ENCODE results near the gene NAA60. TPM values are rescaled to one million over a fixed set of nuclear protein-coding genes. Genes with fewer than 3 reads are reported as not detected.

Gene NAA60
- total RNA-seq (ENCODE audit: unreplicated experiment), result 75.5 TPM
- long read RNA-seq, transcript NAA60-229 (7 exons, 2,531 nt), result major isoform, 12 of 36 reads
- long read RNA-seq, transcript NAA60-203 (7 exons, 2,619 nt), result minor isoform, 6 of 36 reads
- long read RNA-seq, partial matches to known transcripts, result 5 of 36 reads
- long read RNA-seq, other reads (novel, unspliced or antisense), result 4 of 36 reads

- TF ChIP-seq CTCF (IDR thresholded peaks at IDR 0.05; ENCODE audit: unreplicated experiment), result no peak
- Mint-ChIP-seq H3K36me3 (ENCODE audit: low read depth, unreplicated experiment) (peaks cover 32% of the 10 kb centered on the region), H3K9me3 (ENCODE audit: unreplicated experiment) (no peaks in the 10 kb centered on the region), H3K27ac (ENCODE audit: unreplicated experiment) (peak within 1 kb of the TSS; percentile 98), H3K4me1 (ENCODE audit: unreplicated experiment) (peaks cover 9% of the 10 kb centered on the region), H3K27me3 (ENCODE audit: unreplicated experiment) (peaks cover 17% of the 10 kb centered on the region), H3K4me3 (ENCODE audit: unreplicated experiment) (peak within 1 kb of the TSS; percentile 98)
- peak; percentile 66 for DNase-seq (ENCODE audit: low spot score)
These were observed at the start of gene NAA60, which contains the start of gene ZNF597 for GRCh38 chr16:3443108-3444031. NAA60 (plus strand) TSS chr16:3443680; CDS start chr16:3476228, 32,548 bp downstream. ZNF597 (minus strand) TSS chr16:3443504; CDS start chr16:3443153, 351 bp downstream.

- Mint-ChIP-seq H3K4me3 (ENCODE audit: unreplicated experiment) (peak overlapping the region; percentile 96), H3K27me3 (ENCODE audit: unreplicated experiment) (peaks cover 9% of the 10 kb centered on the region), H3K4me1 (ENCODE audit: unreplicated experiment) (peaks cover 20% of the 10 kb centered on the region), H3K9me3 (ENCODE audit: unreplicated experiment) (peaks cover 6% of the 10 kb centered on the region), H3K36me3 (ENCODE audit: low read depth, unreplicated experiment) (peaks cover 67% of the 10 kb centered on the region), H3K27ac (ENCODE audit: unreplicated experiment) (peak overlapping the region; percentile 79)
- DNase-seq (ENCODE audit: low spot score), result no peak
- no peak for TF ChIP-seq CTCF (IDR thresholded peaks at IDR 0.05; ENCODE audit: unreplicated experiment)
These were observed 43.1 kb upstream of the NAA60 start for GRCh38 chr16:3400446-3400778.

GRCh38 chr16:3400779-3401688, 42.4 kb upstream of the NAA60 start, which contains the start of the genes ZNF174 and ZSCAN32:
ZNF174 (plus strand) TSS chr16:3401215; CDS start chr16:3402005, 790 bp downstream.
ZSCAN32 (minus strand) TSS chr16:3401004; CDS start chr16:3397557, 3,447 bp downstream.
- H3K27ac Mint-ChIP-seq (ENCODE audit: unreplicated experiment), result peak within 1 kb of the TSS; percentile 79
- DNase-seq (ENCODE audit: low spot score), result peak; percentile 97
- peaks cover 6% of the 10 kb centered on the region for H3K9me3 Mint-ChIP-seq (ENCODE audit: unreplicated experiment)
- H3K4me3 Mint-ChIP-seq (ENCODE audit: unreplicated experiment), result peak within 1 kb of the TSS; percentile 97
- peaks cover 70% of the 10 kb centered on the region for H3K36me3 Mint-ChIP-seq (ENCODE audit: low read depth, unreplicated experiment)
- TF ChIP-seq CTCF (IDR thresholded peaks at IDR 0.05; ENCODE audit: unreplicated experiment), result no peak
- peaks cover 8% of the 10 kb centered on the region for H3K27me3 Mint-ChIP-seq (ENCODE audit: unreplicated experiment)
- H3K4me1 Mint-ChIP-seq (ENCODE audit: unreplicated experiment), result peaks cover 20% of the 10 kb centered on the region

DNA sequence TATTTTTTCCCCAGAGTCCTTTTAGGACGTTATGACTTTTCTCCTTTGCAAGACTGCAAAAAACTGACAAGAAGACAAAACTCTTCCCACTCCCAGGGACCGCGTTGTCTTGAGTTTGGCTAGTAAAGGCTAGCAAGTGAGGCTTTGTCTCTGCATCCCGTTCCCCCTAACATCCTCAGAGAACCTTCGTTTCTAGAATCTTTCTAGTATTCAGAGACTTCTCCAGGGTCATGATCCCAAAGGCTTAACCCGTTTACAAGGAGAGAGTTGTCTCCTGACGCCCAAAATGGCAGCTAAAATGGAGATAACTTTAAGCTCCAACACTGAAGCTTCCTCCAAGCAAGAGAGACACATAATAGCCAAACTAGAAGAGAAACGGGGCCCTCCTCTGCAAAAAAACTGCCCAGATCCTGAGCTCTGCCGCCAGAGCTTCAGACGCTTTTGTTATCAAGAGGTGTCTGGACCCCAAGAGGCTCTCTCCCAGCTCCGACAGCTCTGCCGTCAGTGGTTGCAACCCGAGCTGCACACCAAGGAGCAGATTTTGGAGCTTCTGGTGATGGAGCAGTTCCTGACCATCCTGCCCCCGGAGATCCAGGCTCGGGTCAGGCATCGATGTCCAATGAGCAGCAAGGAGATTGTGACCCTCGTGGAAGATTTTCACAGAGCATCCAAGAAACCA, 41.6 kb upstream of the NAA60 start:
- Mint-ChIP-seq H3K4me3 (ENCODE audit: unreplicated experiment) (peak overlapping the region; percentile 97), H3K9me3 (ENCODE audit: unreplicated experiment) (peaks cover 6% of the 10 kb centered on the region), H3K27me3 (ENCODE audit: unreplicated experiment) (peaks cover 8% of the 10 kb centered on the region), H3K27ac (ENCODE audit: unreplicated experiment) (peak overlapping the region; percentile 78), H3K4me1 (ENCODE audit: unreplicated experiment) (peaks cover 16% of the 10 kb centered on the region), H3K36me3 (ENCODE audit: low read depth, unreplicated experiment) (peaks cover 70% of the 10 kb centered on the region)
- TF ChIP-seq CTCF (IDR thresholded peaks at IDR 0.05; ENCODE audit: unreplicated experiment), result no peak
- DNase-seq (ENCODE audit: low spot score), result peak; percentile 6
